ENCODE results near the gene DLGAP1.

Gene DLGAP1

GRCh38 chr18:4284528-4284927, 170.6 kb downstream of the DLGAP1 start:
- no peak for DNase-seq (ENCODE audit: low read depth in 2 of 2)
- TF ChIP-seq CTCF (IDR thresholded peaks at IDR 0.05; ENCODE audit: low read depth, low read length): no peak
- no peak overlapping the region for H3K4me3 ChIP-seq (replicated peaks in 1 of 2; ENCODE audit: low read depth in 2 of 2, low read length in 2 of 2)

- TF ChIP-seq CTCF (IDR thresholded peaks at IDR 0.05; ENCODE audit: low read depth, low read length): no peak
- H3K4me3 ChIP-seq (replicated peaks in 1 of 2; ENCODE audit: low read depth in 2 of 2, low read length in 2 of 2): no peak overlapping the region
- DNase-seq (ENCODE audit: low read depth in 2 of 2): no peak
Measured at GRCh38 chr18:4283746-4284291, 171.3 kb downstream of the DLGAP1 start.

GRCh38 chr18:4282954-4283353, 172.2 kb downstream of the DLGAP1 start:
- TF ChIP-seq CTCF (IDR thresholded peaks at IDR 0.05; ENCODE audit: low read depth, low read length): no peak
- no peak overlapping the region for H3K4me3 ChIP-seq (replicated peaks in 1 of 2; ENCODE audit: low read depth in 2 of 2, low read length in 2 of 2)
- no peak for DNase-seq (ENCODE audit: low read depth in 2 of 2)

- TF ChIP-seq CTCF (IDR thresholded peaks at IDR 0.05; ENCODE audit: low read depth, low read length): no peak
- no peak overlapping the region for H3K4me3 ChIP-seq (replicated peaks in 1 of 2; ENCODE audit: low read depth in 2 of 2, low read length in 2 of 2)
- DNase-seq (ENCODE audit: low read depth in 2 of 2): no peak
Measured at GRCh38 chr18:4276953-4277585, 178.0 kb downstream of the DLGAP1 start.

- DNase-seq (ENCODE audit: low read depth in 2 of 2): no peak
- no peak for TF ChIP-seq CTCF (IDR thresholded peaks at IDR 0.05; ENCODE audit: low read depth, low read length)
- no peak overlapping the region for H3K4me3 ChIP-seq (replicated peaks in 1 of 2; ENCODE audit: low read depth in 2 of 2, low read length in 2 of 2)
Measured at GRCh38 chr18:4271952-4272351, 183.2 kb downstream of the DLGAP1 start.

GRCh38 chr18:4270988-4271387, 184.1 kb downstream of the DLGAP1 start:
- H3K4me3 ChIP-seq (replicated peaks in 1 of 2; ENCODE audit: low read depth in 2 of 2, low read length in 2 of 2): no peak overlapping the region
- DNase-seq (ENCODE audit: low read depth in 2 of 2): no peak
- no peak for TF ChIP-seq CTCF (IDR thresholded peaks at IDR 0.05; ENCODE audit: low read depth, low read length)

- DNase-seq (ENCODE audit: low read depth in 2 of 2): no peak
- no peak overlapping the region for H3K4me3 ChIP-seq (replicated peaks in 1 of 2; ENCODE audit: low read depth in 2 of 2, low read length in 2 of 2)
- no peak for TF ChIP-seq CTCF (IDR thresholded peaks at IDR 0.05; ENCODE audit: low read depth, low read length)
Measured at GRCh38 chr18:4270016-4270415, 185.1 kb downstream of the DLGAP1 start.
